GM21786 (cell line): ENCODE data around the gene CELA3B.
"Not testable (repeated sequence)": the region's sequence is repeated elsewhere in the genome, so short reads cannot be mapped to it uniquely, and the experiment has no call there.

Source experiments
- ATAC-seq: cut with Tn5 transposase; IDR thresholded peaks from one replicate; pipeline ENCODE4 v1.9.1; 2021; ENCODE audit not compliant: unreplicated experiment

CELA3B gene, protein sequence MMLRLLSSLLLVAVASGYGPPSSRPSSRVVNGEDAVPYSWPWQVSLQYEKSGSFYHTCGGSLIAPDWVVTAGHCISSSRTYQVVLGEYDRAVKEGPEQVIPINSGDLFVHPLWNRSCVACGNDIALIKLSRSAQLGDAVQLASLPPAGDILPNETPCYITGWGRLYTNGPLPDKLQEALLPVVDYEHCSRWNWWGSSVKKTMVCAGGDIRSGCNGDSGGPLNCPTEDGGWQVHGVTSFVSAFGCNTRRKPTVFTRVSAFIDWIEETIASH

DNA sequence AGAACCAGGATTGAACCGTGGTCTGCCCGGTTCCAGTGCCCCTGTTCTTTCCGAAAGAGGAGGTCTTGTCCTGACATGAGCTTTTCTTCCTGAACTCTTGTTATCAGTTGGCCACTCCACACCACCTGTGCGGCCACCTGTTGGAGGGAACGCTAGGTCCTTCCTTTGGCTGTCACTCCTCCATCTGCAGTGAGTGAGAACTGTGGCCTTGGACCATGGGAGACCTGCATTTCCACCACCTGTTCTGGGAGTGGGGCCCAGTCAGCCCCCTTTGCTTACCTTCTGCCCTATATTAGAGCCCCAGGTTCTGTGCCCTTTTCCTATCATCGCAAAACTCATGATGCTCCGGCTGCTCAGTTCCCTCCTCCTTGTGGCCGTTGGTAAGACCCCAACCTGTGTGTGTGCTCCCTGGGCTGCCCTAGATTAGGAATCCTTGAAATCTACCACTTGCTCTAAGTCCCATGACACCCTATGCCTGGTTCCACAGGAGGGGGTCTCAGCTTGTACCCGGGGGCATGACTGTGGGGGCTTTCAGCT lies at the start of gene CELA3B:
CELA3B (plus strand) TSS at position 320 of the 537 bp plus-strand sequence; CDS start at position 338, 18 bp downstream.
- ATAC-seq = not testable (repeated sequence)

DNA sequence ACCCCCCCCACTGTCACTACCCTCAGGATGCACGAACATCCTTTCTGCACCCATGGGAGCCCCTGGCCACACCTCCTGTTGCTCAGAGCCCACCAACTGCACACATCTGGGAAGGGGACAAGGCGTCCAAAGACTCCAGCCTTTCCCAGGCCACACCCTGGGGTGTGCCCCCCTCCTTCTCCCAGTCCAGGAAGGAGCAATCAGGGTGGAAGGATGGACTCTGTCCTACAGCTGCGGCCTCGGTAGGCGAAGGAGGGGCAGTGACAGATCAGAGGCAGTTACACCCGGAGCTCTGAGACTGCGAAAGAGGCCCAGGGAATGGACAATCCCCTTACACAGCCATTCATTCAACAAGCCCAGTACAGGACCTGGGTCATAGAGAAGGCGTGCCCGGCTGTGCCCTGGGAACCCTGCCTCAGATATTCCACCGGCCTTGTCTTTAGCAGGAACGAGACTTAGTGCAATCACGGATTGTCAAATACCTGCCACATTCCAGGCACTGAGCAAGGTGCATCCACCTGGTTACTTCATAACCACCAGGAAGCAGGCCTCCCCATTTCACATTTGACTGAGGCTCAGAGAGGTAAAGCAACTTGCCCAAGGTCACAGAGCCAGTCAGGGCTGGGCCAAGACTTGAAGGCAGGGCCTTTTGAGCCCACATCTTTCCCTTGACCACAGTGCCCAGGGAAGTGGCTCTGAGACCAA lies 49.1 kb upstream of the CELA3B start:
- no peak for ATAC-seq

DNA sequence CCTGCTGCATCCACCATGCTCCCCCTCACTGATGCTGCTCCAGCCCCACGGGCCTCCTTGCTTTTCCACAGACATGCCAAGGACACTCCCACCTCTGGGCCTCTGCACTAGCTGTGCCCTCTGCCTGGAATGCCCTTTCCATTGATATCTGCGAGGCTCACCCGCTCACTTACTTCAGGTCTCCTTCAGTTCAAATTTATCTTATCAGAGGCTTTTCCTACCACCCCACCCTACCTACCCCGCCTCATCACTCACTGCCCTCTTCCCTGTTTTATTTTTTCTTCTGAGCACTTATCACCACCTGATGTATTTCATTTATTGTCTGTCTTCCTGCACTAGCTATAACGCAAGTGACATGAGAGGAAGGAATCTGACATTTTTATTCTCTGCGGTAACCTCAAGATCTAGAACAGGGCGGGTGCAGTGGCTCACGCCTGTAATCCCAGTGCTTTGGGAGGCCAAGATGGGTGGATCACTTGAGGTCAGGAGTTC lies 46.7 kb upstream of the CELA3B start:
- no peak for ATAC-seq

DNA sequence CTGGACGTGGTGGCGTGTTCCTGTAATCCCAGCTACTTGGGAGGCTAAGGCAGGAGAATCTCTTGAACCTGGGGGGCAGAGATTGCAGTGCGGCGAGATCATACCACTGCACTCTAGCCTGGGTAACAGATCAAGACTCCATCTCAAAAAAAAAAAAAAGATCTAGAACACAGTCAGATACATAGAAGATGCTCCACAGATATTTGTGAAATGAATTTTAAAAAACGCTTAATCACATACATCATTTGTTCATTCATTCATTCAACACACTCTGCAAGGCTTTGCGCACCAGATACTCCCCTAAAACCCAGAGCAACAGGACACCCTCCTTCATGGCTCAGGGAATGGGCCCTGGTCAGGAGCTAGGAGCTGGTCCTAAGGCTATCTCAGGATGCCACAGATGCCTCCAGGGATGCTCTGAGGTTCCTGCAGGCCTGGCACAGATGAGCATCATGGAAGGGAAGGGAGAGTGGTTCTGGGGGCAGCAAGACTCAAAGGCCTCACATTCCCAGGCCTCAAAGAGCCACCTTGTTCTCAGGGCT lies 46.1 kb upstream of the CELA3B start:
- no peak for ATAC-seq

DNA sequence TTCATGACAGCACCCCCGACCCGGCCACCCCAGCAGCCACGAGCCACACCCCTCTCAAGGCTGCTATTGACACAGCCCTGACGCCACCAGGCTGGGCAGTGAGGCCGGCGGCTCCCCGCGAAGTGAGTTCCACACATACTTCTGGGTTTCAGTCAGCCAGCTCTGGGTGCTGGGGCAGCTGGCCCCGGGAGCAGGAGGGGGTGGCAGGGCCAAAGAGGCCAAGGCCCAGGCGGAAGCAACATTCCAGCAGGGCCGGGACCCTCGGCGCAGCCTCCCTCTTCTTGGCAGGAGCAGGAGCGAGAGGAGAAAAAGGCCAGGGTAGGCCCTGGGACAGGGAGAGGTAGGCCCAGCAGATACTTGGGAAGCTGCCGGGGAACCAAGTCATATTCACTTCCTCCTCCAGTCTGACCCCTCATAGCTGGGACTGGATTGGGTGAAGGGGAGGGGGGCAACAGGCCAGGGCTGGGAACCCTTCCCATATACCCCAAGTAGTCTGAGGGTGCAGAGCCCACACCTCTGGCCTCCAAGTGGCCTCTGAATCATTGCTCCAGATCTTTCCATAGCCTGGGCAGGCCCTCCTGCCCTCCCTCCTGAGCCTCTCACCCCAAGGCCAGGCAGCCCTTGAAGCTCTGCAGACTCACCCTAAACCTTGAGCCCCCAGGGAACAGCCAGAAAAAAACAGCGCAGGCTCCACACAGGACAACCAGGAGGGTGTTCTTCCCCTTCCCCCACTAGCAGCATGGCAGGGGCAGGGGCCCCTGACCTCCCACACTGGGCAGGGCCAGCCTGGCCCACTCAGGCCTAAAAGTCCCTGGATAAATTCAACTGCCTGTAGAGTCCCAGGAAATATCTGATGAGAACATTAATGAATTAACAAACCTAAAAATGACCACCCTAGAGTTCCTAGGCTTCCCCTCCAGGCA lies 45.4 kb upstream of the CELA3B start:
- ATAC-seq = no peak

DNA sequence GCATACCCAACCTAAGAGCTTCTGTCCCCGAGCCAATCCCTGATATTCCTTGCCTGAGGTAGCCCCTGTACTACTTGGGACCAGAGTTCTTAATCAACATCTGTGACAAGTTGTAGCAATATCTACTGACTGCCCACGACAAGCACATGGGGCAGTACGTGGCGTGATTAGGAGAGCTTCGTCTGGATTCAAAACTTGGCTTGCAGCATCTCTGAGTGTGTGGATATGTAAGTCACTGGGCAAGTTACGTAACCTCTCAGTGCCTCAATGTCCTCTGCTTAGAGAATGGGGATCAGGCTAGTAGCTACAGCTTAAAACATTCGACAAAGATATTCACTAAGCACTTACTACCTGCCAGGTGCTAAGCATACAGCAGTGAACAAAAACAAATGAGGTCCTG lies 44.7 kb upstream of the CELA3B start:
- no peak for ATAC-seq

DNA sequence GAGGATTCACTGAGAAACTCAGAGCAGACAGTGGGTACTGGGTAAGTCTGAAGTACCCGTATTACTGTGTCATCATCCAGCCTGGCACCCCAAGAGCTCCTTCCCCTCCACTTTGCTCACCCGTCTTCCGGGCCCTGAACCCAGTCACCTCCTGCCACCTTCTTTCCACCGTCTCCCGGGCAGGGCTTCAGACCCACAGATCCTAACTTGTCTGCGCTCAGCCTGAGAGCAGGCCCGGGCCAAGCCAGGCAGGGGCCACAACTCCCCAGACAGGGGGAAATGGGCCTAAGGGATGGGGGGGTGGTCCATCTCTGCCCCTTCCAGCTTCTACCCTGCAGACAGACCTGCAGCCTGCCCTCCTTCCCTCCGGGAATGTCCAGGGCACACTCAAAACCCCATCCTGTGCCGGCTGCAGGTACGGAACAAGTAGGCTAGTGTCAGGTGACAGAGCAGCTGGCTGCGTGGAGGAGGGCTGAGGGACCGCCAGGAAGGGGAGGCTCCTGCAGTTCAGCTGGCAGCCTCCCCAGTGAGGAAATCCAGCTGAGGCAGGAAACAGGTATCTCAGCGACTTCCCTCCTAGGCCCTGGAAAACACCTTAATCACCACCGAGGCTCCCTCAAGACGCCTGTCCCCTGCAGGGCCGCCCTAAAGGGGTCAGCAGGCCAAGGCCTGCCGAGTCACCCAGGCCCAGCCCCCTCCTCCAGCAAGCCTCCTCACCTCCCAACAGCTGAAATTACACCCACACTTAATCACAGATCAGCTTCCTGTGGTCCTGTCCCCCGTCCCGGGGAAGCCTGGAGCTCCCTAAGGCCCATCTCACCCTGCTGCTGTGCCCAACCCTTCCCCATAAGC lies 43.2 kb upstream of the CELA3B start:
- ATAC-seq = no peak

DNA sequence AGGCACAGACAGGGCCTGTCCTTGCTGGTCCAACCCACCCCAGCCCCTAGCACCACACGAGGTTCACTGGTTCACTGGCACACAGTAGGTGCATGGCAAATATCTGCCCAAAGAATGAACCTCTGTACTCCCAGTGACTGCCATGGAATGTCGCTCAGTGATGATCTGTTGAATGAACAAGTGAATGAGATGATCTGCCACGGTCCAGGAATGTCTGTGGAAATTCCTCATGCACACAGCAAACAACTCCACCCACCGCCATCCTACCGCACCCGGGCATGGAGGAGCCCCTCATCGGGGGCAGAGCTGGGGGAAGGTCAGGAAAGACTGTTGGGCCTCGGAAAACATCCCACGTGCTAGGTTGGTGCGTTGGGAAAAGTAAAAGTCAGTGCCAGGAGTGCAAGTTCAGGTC lies 41.4 kb upstream of the CELA3B start:
- ATAC-seq = no peak

DNA sequence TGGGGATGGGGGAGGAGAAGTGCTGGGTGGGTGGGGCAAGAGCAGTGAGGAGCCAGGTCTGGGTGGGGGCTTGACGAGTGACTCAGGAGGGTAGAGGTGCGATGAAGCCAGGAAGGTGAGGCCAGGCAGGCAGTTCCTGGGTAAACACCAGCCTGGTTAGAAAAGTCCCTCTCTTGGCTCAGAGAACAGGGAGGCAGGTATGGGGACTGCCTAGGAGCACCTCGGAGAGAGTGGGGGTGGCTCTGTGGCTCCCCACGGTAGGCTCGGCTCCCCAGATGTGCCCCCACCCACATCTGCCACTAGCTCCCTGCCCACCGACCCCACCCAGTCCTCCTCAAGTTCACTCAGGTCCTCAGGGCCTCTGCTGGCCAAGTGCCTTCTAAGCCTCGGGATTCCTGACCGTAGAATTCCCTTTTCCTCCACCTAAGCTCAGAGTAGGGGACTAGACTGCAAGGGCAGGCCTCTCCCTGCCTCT lies 40.9 kb upstream of the CELA3B start:
- ATAC-seq = no peak

DNA sequence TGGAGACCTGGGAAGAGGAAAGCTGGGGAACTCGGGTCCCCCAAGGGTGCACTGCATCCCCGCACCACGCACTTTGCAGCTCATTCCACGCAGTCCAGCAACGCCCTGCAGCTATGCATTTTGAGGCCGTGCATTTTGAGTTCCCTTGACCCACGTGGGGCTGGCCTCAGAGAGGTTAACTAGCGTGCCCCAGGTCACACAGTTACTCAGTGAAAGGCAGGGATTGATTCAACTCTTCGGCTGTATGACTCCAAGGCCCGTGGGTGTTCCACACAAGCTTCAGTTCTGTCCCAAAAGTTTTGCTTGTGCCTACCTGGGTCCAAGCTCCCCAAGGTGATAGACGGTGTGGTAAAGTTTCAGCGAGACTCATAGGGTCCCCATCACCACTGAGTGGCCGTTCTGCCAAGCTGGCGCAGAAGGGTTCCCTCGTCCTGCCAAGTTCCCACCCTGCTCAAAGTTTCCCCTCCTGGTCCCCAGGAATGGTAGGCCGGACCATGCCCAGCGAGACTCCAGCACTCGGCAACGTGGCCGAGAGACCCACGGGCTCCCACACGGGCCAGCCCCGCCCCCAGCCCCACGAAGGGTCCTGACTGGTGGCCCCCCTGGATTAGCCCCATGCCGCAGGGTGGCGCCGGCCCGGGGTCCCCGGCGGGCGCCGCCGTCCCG lies 40.3 kb upstream of the CELA3B start:
- ATAC-seq = no peak

DNA sequence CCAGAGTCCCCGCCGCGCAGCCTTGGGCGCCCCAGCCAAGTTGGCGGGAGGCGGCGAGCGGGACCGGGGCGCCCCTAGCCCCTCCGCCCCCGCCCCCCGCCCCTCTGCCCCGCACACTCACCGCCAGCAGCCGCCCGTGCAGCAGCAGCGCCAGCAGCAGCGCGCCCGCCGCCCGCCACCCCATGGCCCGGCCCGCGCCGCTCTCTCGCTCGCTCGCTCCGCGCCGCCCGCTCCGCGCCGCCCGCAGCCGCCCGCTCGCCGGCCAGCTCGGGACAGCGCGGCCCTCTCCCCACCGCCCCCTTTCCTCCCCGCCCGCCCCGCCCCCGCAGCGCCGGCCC lies 39.8 kb upstream of the CELA3B start, which contains the start of gene HSPG2:
HSPG2 (minus strand) TSS at position 277 of the 338 bp plus-strand sequence; CDS start at position 184, 93 bp downstream.
- ATAC-seq = no peak

DNA sequence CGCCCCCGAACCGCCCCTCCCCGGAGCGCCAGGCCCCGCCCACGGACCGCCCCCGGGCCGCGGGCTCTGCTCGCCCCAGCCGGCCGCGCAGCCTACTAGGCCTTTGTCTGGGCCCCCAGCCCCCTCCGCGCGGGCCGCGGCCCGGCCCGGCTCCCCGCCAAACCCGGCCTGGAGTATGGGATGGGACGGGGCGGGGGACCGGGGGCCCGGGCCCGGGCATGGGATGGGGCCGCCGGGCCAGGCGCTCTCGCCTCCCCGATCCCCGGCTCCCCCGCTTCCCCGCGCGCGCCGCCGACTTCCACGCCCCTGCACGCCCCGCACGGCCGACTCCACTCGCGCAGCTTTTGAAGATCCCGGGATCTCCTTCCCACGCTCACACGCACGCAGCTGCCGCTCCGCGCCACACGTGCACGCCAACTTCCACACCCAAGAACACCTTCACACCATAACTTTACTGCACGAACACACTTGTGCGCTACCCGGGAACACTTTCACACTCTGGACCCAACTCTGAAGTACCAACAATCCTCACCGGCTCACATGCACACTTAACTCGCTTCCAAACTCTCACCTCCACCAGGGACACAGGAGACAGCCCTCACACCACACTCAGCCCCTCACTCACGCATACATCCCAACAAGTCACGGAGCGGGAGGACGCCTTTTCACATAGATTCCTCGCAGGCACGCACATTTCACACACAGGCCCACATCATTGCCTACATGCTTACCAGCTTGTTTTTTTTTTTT lies 39.3 kb upstream of the CELA3B start:
- ATAC-seq = no peak

DNA sequence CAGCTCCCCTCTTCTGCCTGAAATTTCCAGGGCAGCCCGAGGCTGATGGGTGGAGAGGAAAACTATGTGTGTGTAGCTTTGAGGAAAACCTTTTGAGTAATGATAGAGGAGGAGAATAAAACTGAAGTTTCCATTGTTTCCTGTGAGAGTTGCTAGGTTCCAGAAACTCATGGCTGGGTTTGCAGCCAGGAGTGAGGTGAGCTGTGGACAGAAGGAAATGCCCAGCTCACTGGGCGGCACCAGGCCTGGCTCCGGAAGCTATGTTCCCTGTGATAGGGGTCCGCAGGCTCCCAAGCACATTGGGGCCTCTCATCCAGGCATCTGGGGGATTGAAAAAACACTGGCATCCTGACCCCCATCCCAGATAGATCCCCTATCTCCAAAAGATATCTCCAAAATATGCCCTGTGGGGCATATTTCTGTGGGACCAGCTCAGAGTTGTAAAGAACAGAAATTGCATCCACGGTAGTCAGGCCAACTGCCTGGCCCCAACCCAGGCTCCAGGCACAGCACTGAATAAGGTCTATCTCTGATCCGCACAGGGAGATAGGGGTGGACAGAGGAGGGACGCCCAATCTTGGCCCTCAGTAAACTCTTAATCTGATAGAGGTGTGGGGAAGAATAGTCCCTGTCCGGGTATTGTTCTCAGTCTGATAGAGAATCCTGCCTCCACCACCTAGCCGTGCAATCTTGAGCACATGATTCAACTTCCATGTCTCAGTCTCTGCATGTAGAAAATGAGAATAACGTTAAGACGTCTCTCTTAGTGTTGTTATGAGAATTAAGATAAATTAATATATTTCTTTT lies 37.9 kb upstream of the CELA3B start:
- no peak for ATAC-seq

DNA sequence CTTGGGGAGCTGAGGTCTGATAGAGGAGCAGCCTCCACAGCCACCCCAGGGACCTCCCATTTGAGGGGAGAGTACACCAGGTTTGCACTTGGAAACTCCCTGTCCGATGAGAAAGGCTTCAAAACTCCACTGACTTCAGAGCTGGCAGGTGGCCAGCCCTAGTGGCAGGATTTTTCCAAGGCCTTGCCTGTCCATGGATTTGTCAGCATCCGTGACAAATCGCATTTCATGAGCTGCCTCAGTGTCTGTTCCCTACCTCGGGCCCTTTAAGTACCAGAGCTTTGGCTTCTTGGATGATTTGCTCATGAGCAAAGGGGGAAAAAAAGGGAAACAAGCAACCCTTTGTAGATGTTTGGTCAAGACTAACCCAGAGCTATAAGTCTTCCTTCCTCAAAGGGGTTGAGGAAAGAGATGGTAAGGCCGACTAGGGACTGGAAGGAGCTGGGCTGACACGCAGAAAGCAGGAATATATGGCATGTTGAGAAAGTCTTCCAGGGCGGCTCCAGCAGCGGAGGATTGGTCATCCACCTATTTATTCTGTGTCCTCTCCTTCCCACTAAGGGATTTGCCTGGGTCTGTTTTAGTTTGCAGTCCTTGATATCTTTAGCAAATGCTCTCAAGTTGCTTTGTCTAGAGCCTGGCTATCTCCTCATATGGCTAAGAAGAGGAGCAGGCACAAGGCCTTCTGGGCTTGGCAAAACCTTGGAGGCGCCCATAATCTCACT lies 37.0 kb upstream of the CELA3B start:
- ATAC-seq = no peak

DNA sequence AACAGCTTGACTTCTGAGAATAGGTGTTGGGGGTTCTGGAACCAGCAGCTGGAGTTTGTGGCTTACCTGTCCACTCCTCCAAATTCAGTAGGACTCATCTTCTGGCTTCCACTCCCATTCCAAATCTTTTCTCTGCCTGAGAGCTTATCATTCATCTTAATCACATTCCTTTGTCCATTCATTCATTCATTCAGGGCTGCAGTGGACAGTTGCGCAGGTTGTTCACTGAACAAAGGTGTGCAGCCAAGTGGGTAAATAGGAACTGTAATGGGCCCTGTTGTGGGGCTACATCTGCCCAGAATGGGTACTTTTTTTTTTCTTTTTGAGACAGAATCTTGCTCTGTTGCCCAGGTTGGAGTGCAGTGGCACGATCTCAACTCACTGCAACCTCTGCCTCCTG lies 36.3 kb upstream of the CELA3B start:
- ATAC-seq = no peak

DNA sequence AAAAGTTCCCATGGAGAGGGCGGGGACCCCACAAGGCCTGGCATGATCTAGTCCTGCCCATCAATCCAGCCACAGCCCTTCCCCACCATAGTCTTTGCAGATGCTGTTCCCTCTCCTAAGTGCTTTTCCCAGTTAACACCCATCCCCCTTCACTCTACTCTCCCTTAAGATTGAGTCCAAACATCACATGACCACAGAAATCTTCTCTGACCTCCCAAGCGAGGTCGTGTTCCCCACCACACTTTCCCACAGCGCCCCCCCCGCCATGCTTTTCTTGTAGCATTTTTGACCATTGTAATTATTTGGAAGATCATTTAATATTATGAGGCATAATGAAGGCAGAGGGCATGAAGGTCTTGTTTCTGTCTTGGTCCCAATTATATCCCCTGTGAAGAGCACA lies 35.5 kb upstream of the CELA3B start:
- ATAC-seq = no peak

DNA sequence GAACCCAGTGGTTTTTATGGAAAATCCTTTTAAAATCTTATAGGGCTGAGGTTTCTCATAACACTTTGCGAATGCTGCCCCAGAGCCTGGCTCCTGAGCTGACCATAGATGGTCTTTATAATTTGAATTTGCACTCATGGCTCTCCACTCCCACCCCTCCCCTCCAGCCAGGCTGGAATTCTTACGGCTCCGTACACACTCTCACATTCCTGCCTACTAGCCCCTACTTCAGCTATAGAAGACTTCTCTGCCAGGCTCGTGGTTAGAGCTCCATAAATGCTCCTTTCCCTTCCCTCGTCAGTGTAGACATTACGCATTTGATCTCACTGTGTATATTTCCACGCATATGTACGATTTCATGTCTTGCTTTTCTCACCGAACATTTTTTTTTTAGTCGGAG lies 34.4 kb upstream of the CELA3B start:
- ATAC-seq = no peak
